ENCODE data around the gene MRGPRX2. TPM values are rescaled to one million over a fixed set of nuclear protein-coding genes. Genes with fewer than 3 reads are reported as not detected.

Gene MRGPRX2
- not detected for total RNA-seq
- 0 reads per million in 2 donors for total RNA-seq

GRCh38 chr11:19060629-19061028 is at the start of gene MRGPRX2:
Gene MRGPRX2, minus strand, starts transcription at chr11:19060717. Its CDS starts 4,315 bp downstream, at chr11:19056402.
- no peaks in the 10 kb centered on the region for H3K36me3 Mint-ChIP-seq (ENCODE audit: low read depth)
- no peaks in the 10 kb centered on the region for H3K27me3 Mint-ChIP-seq
- ATAC-seq (peak; percentile 41), DNase-seq (no peak)
- no peaks in the 10 kb centered on the region for H3K9me3 ChIP-seq (ENCODE audit: control insufficient read depth, low read length, poor library complexity, severe bottlenecking)
- H3K4me3 Mint-ChIP-seq, result peak within 1 kb of the TSS; percentile 52
- peaks cover 20% of the 10 kb centered on the region for H3K4me1 Mint-ChIP-seq
- peak within 1 kb of the TSS; percentile 57 for H3K27ac Mint-ChIP-seq

GRCh38 chr11:19110295-19110694 is 49.8 kb upstream of the MRGPRX2 start:
- no peaks in the 10 kb centered on the region for H3K9me3 ChIP-seq (ENCODE audit: control insufficient read depth, low read length, poor library complexity, severe bottlenecking)
- no peak overlapping the region for H3K4me3 Mint-ChIP-seq
- H3K27me3 Mint-ChIP-seq, result peaks cover 46% of the 10 kb centered on the region
- no peaks in the 10 kb centered on the region for H3K4me1 Mint-ChIP-seq
- H3K36me3 Mint-ChIP-seq (ENCODE audit: low read depth), result peaks cover 3% of the 10 kb centered on the region
- ATAC-seq (no peak), DNase-seq (no peak)
- H3K27ac Mint-ChIP-seq, result no peak overlapping the region

DNA sequence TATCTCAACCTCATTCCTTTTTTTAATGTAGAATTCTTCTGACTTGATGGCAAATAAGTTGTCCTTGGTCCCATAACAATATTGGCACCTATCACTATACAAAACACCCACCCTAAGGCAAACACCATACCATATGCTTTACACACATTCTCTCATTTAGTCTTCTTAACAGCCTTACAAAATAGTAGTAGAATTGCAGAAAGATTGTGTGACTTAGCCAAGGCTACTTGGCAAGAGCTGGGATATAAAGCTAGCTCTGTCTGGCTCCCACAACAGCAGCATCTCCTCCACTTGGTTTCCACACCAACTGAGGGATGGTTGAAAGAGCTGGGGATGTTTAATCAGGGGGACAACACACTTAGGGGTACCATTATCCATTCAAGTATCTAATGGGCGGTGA is 46.6 kb upstream of the MRGPRX2 start:
- H3K4me1 Mint-ChIP-seq, result no peaks in the 10 kb centered on the region
- H3K9me3 ChIP-seq (ENCODE audit: control insufficient read depth, low read length, poor library complexity, severe bottlenecking), result no peaks in the 10 kb centered on the region
- DNase-seq (no peak), ATAC-seq (no peak)
- peaks cover 46% of the 10 kb centered on the region for H3K27me3 Mint-ChIP-seq
- H3K36me3 Mint-ChIP-seq (ENCODE audit: low read depth), result peaks cover 3% of the 10 kb centered on the region
- no peak overlapping the region for H3K27ac Mint-ChIP-seq
- no peak overlapping the region for H3K4me3 Mint-ChIP-seq

GRCh38 chr11:19105011-19105410 is 44.5 kb upstream of the MRGPRX2 start:
- ATAC-seq, result no peak
- peaks cover 33% of the 10 kb centered on the region for H3K27me3 Mint-ChIP-seq
- H3K4me3 Mint-ChIP-seq, result no peak overlapping the region
- H3K27ac Mint-ChIP-seq, result no peak overlapping the region
- no peak for DNase-seq
- H3K9me3 ChIP-seq (ENCODE audit: control insufficient read depth, low read length, poor library complexity, severe bottlenecking), result no peaks in the 10 kb centered on the region
- no peaks in the 10 kb centered on the region for H3K4me1 Mint-ChIP-seq
- H3K36me3 Mint-ChIP-seq (ENCODE audit: low read depth), result peaks cover 3% of the 10 kb centered on the region

- Mint-ChIP-seq H3K27ac (no peak overlapping the region), H3K4me1 (no peaks in the 10 kb centered on the region), H3K27me3 (peaks cover 25% of the 10 kb centered on the region), H3K4me3 (no peak overlapping the region), H3K36me3 (ENCODE audit: low read depth) (peaks cover 3% of the 10 kb centered on the region)
- ATAC-seq (no peak), DNase-seq (no peak)
- no peaks in the 10 kb centered on the region for H3K9me3 ChIP-seq (ENCODE audit: control insufficient read depth, low read length, poor library complexity, severe bottlenecking)
Observed at GRCh38 chr11:19102521-19102900, 42.0 kb upstream of the MRGPRX2 start.

DNA sequence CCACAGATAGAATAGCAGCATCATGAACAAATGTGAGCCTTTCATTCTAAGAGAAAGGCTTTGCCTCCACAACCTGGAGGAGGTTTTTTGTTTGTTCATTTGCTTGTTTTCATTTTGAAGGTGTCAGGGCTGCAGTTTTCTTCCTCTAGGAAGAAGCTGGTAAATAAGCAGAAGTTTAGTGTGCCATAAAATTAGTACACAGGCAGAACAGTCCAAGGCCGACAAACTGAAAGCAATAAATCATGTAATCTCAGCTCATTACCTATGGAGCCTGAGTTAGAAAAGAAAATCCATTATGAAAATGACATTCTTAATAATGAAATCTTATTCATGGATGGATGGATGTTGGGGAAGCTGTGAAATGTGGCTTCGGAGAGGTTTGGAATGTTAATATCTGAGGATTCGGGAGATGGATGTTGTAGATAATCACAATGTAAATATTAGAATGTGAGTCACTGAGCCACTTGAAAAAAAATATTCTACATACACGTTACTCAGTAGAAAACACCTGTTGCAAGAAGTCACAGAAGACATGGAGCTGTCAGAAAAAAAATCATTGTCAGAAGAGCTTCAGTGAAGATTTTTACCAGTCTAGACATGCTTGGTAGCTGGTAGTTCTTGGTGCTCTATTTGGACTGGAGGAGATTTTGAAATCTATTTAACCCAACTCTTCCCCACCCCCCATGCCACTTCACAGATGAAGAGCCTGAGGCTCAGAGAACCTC is 41.4 kb upstream of the MRGPRX2 start:
- H3K27me3 Mint-ChIP-seq, result peaks cover 23% of the 10 kb centered on the region
- H3K4me3 Mint-ChIP-seq, result no peak overlapping the region
- H3K36me3 Mint-ChIP-seq (ENCODE audit: low read depth), result peaks cover 2% of the 10 kb centered on the region
- no peaks in the 10 kb centered on the region for H3K4me1 Mint-ChIP-seq
- H3K27ac Mint-ChIP-seq, result no peak overlapping the region
- DNase-seq (no peak), ATAC-seq (no peak)
- H3K9me3 ChIP-seq (ENCODE audit: control insufficient read depth, low read length, poor library complexity, severe bottlenecking), result no peaks in the 10 kb centered on the region

- H3K36me3 Mint-ChIP-seq (ENCODE audit: low read depth), result no peaks in the 10 kb centered on the region
- DNase-seq (no peak), ATAC-seq (no peak)
- peaks cover 23% of the 10 kb centered on the region for H3K27me3 Mint-ChIP-seq
- no peaks in the 10 kb centered on the region for H3K9me3 ChIP-seq (ENCODE audit: control insufficient read depth, low read length, poor library complexity, severe bottlenecking)
- H3K4me3 Mint-ChIP-seq, result no peak overlapping the region
- H3K27ac Mint-ChIP-seq, result no peak overlapping the region
- H3K4me1 Mint-ChIP-seq, result no peaks in the 10 kb centered on the region
Observed at GRCh38 chr11:19100885-19101284, 40.4 kb upstream of the MRGPRX2 start.

- H3K27ac Mint-ChIP-seq, result no peak overlapping the region
- no peaks in the 10 kb centered on the region for H3K9me3 ChIP-seq (ENCODE audit: control insufficient read depth, low read length, poor library complexity, severe bottlenecking)
- ATAC-seq (no peak), DNase-seq (no peak)
- H3K27me3 Mint-ChIP-seq, result peaks cover 25% of the 10 kb centered on the region
- H3K36me3 Mint-ChIP-seq (ENCODE audit: low read depth), result no peaks in the 10 kb centered on the region
- H3K4me1 Mint-ChIP-seq, result no peaks in the 10 kb centered on the region
- H3K4me3 Mint-ChIP-seq, result no peak overlapping the region
Observed at GRCh38 chr11:19099093-19099492, 38.6 kb upstream of the MRGPRX2 start.

- Mint-ChIP-seq H3K4me3 (no peak overlapping the region), H3K4me1 (no peaks in the 10 kb centered on the region), H3K27me3 (peaks cover 42% of the 10 kb centered on the region), H3K36me3 (ENCODE audit: low read depth) (no peaks in the 10 kb centered on the region), H3K27ac (no peak overlapping the region)
- H3K9me3 ChIP-seq (ENCODE audit: control insufficient read depth, low read length, poor library complexity, severe bottlenecking), result peaks cover 3% of the 10 kb centered on the region
- no peak for DNase-seq
- ATAC-seq, result no peak
Observed at GRCh38 chr11:19094859-19095258, 34.3 kb upstream of the MRGPRX2 start.

DNA sequence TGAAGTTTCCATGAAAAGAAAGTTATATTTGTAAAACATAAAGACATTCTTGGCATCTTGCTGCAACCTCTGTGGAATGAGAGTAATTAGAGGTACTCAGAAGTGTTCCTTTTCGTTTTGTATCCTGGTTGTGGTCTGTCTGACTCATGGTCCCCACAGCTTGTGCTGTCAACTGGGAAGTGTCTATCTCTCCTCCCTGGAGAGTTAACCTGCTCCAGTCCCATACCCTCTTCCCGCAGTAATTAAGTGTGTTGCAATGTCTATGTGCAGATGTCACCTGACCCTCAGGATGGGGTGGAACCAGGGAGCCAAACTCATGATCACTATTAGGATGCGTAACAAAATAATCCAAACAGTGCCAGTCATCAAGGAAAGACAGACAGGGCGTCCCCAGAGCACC is 33.5 kb upstream of the MRGPRX2 start:
- no peak overlapping the region for H3K27ac Mint-ChIP-seq
- peaks cover 3% of the 10 kb centered on the region for H3K9me3 ChIP-seq (ENCODE audit: control insufficient read depth, low read length, poor library complexity, severe bottlenecking)
- H3K4me1 Mint-ChIP-seq, result no peaks in the 10 kb centered on the region
- H3K36me3 Mint-ChIP-seq (ENCODE audit: low read depth), result no peaks in the 10 kb centered on the region
- no peak for DNase-seq
- peaks cover 48% of the 10 kb centered on the region for H3K27me3 Mint-ChIP-seq
- no peak overlapping the region for H3K4me3 Mint-ChIP-seq
- no peak for ATAC-seq

DNA sequence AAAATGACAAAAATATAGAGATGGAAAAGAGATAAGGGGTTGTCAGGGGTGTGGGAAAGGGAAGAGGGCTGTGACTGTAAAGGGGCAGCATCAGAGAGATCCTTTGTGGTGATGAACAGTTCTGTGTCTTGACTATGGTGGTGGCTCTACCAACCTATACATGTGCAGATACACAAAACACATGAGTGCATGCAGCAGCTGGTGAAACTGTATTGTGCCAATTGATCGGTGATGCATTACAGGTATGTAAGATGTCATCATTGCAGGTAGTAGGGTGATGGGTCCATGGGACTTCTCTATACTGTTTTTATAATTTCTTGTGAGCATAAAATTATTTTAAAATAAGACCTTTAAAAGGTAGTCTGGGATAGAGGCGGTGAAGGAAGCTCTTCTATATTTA is 32.3 kb upstream of the MRGPRX2 start:
- Mint-ChIP-seq H3K27me3 (peaks cover 52% of the 10 kb centered on the region), H3K27ac (no peak overlapping the region)
- no peak for ATAC-seq

GRCh38 chr11:19092342-19092741 is 31.8 kb upstream of the MRGPRX2 start:
- DNase-seq, result no peak
- peaks cover 52% of the 10 kb centered on the region for H3K27me3 Mint-ChIP-seq
- no peak overlapping the region for H3K27ac Mint-ChIP-seq
- H3K4me3 Mint-ChIP-seq, result no peak overlapping the region
- no peaks in the 10 kb centered on the region for H3K4me1 Mint-ChIP-seq
- H3K36me3 Mint-ChIP-seq (ENCODE audit: low read depth), result no peaks in the 10 kb centered on the region
- ATAC-seq, result no peak
- H3K9me3 ChIP-seq (ENCODE audit: control insufficient read depth, low read length, poor library complexity, severe bottlenecking), result peaks cover 3% of the 10 kb centered on the region

More for the DNA sequence above, 32.3 kb upstream of the MRGPRX2 start:
- no peak for DNase-seq
- no peaks in the 10 kb centered on the region for H3K4me1 Mint-ChIP-seq
- H3K9me3 ChIP-seq (ENCODE audit: control insufficient read depth, low read length, poor library complexity, severe bottlenecking), result peaks cover 3% of the 10 kb centered on the region
- H3K36me3 Mint-ChIP-seq (ENCODE audit: low read depth), result no peaks in the 10 kb centered on the region
- no peak overlapping the region for H3K4me3 Mint-ChIP-seq

DNA sequence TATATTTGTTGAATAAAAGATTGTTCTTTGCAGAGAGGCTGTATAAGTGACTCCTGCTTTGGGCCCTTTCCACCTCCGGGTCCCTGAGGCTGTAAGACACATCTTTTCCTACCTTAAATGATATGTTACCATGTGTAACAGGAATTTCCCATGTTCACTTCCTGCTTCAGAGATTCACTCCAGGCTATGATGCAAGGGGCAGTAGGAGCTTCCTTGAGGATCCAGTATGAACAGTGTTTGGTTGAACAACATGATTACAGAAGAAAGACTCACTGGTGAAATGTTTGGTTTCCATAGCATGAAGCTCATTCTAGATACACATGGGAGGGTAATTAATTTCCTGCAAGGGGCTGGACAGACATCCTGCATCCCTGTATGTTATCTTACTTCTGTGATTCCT is 30.8 kb upstream of the MRGPRX2 start:
- Mint-ChIP-seq H3K27ac (no peak overlapping the region), H3K4me1 (no peaks in the 10 kb centered on the region), H3K36me3 (ENCODE audit: low read depth) (no peaks in the 10 kb centered on the region), H3K27me3 (peaks cover 52% of the 10 kb centered on the region), H3K4me3 (no peak overlapping the region)
- ATAC-seq (no peak), DNase-seq (no peak)
- H3K9me3 ChIP-seq (ENCODE audit: control insufficient read depth, low read length, poor library complexity, severe bottlenecking), result peaks cover 3% of the 10 kb centered on the region

- Mint-ChIP-seq H3K36me3 (ENCODE audit: low read depth) (no peaks in the 10 kb centered on the region), H3K27ac (no peak overlapping the region), H3K4me1 (peaks cover under 1% of the 10 kb centered on the region), H3K27me3 (peaks cover 45% of the 10 kb centered on the region), H3K4me3 (no peak overlapping the region)
- ATAC-seq, result no peak
- H3K9me3 ChIP-seq (ENCODE audit: control insufficient read depth, low read length, poor library complexity, severe bottlenecking), result peaks cover 3% of the 10 kb centered on the region
- no peak for DNase-seq
Observed at GRCh38 chr11:19089421-19089820, 28.9 kb upstream of the MRGPRX2 start.
